ENCODE data around the gene B4GALT2. TPM values are rescaled to one million over a fixed set of nuclear protein-coding genes. Genes with fewer than 3 reads are reported as not detected.
A peak's percentile ranks its signal among the peaks of the same experiment; 100 is the strongest.

B4GALT2 gene
- total and polyA plus RNA-seq, 10 of the 15 experiments (the other 5 are each of a cell fraction or from before 2014, with no cell fraction given), result 0.98 to 61.0 (median 23.4) TPM

DNA sequence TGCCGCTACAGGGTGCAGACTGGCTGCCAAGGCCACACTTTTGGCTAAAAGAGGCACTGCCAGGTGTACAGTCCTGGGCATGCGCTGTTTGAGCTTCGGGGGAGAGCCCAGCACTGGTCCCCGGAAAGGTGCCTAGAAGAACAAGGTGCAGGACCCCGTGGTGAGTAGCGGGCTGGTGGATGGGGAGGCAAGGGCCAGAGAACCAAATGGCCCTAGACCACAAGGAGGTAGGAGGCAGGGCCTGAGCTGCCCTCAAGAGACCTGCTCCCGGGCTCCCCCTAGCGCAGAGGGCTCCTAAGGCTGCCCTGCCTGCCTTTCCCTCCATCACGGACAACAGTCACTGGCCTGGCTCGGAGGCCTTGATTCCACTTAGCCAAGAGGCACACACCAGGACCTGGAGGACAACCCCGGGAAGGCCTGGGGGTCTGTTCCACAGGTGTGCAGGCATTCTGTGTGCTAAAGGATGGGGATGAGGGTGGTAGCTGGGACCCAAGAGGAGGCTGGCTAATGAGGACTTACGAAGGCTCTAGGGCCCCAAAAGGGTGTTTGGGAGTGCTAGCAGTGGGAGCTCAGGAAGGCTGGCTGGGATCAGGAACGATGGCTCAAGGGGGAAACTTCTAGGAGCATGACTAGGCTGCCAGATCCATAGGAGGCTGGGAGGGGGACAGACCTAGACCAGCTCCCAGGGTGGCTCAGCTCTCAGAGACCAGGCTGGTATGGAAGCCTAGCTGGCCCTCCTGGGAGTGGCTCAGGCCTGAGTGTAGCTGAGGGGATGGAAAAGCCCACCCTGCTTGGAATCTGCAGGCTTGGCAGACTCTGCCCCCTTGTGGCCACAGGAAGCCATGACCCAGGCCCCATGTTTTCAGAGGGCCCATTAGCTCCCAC, 44.7 kb upstream of the B4GALT2 start:
- H3K27ac ChIP-seq (ENCODE audit: control insufficient read depth, insufficient read depth), result no peak overlapping the region
- FAIRE-seq (peak; percentile 82), DNase-seq (ENCODE audit: low read depth, low spot score) (no peak), ATAC-seq (peak; percentile 92)
- H2AFZ ChIP-seq (ENCODE audit: control insufficient read depth, low read depth, low read length), result peak overlapping the region; percentile 58
- H3K27me3 ChIP-seq (replicated peaks in 1 of 2; ENCODE audit: control insufficient read depth in 2 of 2, insufficient read depth in 2 of 2, low read length in 1 of 2), result no peaks in the 10 kb centered on the region
- intact Hi-C loops (cut with micrococcal nuclease; ENCODE audit: unreplicated experiment) (loop anchor here (1.0 to 5.0 kb wide), 3 partner anchors 97 to 406 kb away; no protein-coding TSS in a partner anchor), in situ Hi-C loops (cut with MboI) (loop anchor here (5.0 kb wide), 1 partner anchor 172 kb away; no protein-coding TSS in a partner anchor)
- no TSS peak for BruUV-seq (replicated peaks)
- H3K4me3 ChIP-seq, result peak overlapping the region; percentile 60
- H3K36me3 ChIP-seq (ENCODE audit: control insufficient read depth in 2 of 2, insufficient read depth in 2 of 2, low read length in 1 of 2), result no peaks in the 10 kb centered on the region
- no peaks in the 10 kb centered on the region for H3K79me2 ChIP-seq (ENCODE audit: control insufficient read depth, insufficient read depth, low read length)
- H3K9me3 ChIP-seq (replicated peaks; ENCODE audit: control insufficient read depth, insufficient read depth, low read length), result no peaks in the 10 kb centered on the region
- no peaks in the 10 kb centered on the region for H4K20me1 ChIP-seq (ENCODE audit: control insufficient read depth, insufficient read depth)
- RAD21 ChIA-PET (ENCODE audit: unreplicated experiment), result interaction anchor here (0.5 to 13.3 kb wide), 54 partner anchors 11 to 707 kb away, joined by 3 to 587 read pairs (median 4); partner anchors contain the start of genes ATP6V0B, IPO13, KDM4A and PTPRF
- peak overlapping the region; percentile 67 for H3K4me2 ChIP-seq (ENCODE audit: control insufficient read depth, insufficient read depth)
- H3K9ac ChIP-seq (ENCODE audit: control insufficient read depth, insufficient read depth, low read length), result peak overlapping the region; percentile 17; the same call in 1 of the 2 replicates
- POLR2A ChIA-PET, result interaction anchor here (0.6 to 1.9 kb wide), 6 partner anchors 11 to 283 kb away, joined by 3 to 24 read pairs (median 6); no protein-coding TSS in a partner anchor
- CTCF ChIA-PET, result interaction anchor here (0.6 to 19.3 kb wide), 104 partner anchors 11 to 882 kb away, joined by 3 to 1117 read pairs (median 5); partner anchors contain the start of genes IPO13, KDM4A and ST3GAL3
- SMC1A ChIA-PET (ENCODE audit: uncharacterized antibody, unreplicated experiment), result interaction anchor here (0.6 to 8.7 kb wide), 51 partner anchors 9 to 707 kb away, joined by 3 to 481 read pairs (median 5); partner anchors contain the start of genes IPO13 and KDM4A
- 25% methylated on average over 13 of the region's 13 CpGs for WGBS (ENCODE audit: insufficient coverage, insufficient replicate concordance, low lambda C conversion rate, missing lambda C conversion rate)
- H3K4me1 ChIP-seq (ENCODE audit: control insufficient read depth, insufficient read depth, low read length), result peaks cover 11% of the 10 kb centered on the region
- TF ChIP-seq, protein P1, sequence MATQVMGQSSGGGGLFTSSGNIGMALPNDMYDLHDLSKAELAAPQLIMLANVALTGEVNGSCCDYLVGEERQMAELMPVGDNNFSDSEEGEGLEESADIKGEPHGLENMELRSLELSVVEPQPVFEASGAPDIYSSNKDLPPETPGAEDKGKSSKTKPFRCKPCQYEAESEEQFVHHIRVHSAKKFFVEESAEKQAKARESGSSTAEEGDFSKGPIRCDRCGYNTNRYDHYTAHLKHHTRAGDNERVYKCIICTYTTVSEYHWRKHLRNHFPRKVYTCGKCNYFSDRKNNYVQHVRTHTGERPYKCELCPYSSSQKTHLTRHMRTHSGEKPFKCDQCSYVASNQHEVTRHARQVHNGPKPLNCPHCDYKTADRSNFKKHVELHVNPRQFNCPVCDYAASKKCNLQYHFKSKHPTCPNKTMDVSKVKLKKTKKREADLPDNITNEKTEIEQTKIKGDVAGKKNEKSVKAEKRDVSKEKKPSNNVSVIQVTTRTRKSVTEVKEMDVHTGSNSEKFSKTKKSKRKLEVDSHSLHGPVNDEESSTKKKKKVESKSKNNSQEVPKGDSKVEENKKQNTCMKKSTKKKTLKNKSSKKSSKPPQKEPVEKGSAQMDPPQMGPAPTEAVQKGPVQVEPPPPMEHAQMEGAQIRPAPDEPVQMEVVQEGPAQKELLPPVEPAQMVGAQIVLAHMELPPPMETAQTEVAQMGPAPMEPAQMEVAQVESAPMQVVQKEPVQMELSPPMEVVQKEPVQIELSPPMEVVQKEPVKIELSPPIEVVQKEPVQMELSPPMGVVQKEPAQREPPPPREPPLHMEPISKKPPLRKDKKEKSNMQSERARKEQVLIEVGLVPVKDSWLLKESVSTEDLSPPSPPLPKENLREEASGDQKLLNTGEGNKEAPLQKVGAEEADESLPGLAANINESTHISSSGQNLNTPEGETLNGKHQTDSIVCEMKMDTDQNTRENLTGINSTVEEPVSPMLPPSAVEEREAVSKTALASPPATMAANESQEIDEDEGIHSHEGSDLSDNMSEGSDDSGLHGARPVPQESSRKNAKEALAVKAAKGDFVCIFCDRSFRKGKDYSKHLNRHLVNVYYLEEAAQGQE (IDR thresholded peaks at IDR 0.05; ENCODE audit: low read depth, low read length), result no peak
- TF ChIP-seq NR2F1 (conservative IDR thresholded peaks at IDR 0.05) (0 out of 2 replicates have a peak, but pooled peaks have one; percentile 14), SMARCA5 (IDR thresholded peaks at IDR 0.05) (peak; percentile 76; the same call in 1 of the 2 replicates), POLR2A (IDR thresholded peaks at IDR 0.05; ENCODE audit: low read depth, low read length) (no peak), JUND (IDR thresholded peaks at IDR 0.05; ENCODE audit: low read depth, low read length) (no peak), RAD51 (IDR thresholded peaks at IDR 0.05) (no peak), ZNF207 (IDR thresholded peaks at IDR 0.05; ENCODE audit: borderline replicate concordance) (no peak), SREBF1 (IDR thresholded peaks at IDR 0.05; ENCODE audit: low read length) (no peak), KAT2A (conservative IDR thresholded peaks at IDR 0.05; ENCODE audit: control insufficient read depth, low read depth, low read length) (no peak), NFYB (IDR thresholded peaks at IDR 0.05; ENCODE audit: insufficient read depth, low read depth, low read length) (no peak), MYC (IDR thresholded peaks at IDR 0.05; ENCODE audit: insufficient read depth, insufficient read length, insufficient replicate concordance, low read length, severe bottlenecking) (no peak), TCF3 (IDR thresholded peaks at IDR 0.05; ENCODE audit: borderline replicate concordance, insufficient read depth, low read depth, low read length) (no peak), EED (IDR thresholded peaks at IDR 0.05; ENCODE audit: low read depth) (peak; percentile 27; the same call in 1 of the 2 replicates), IKZF1 (conservative IDR thresholded peaks at IDR 0.05) (no peak)
- TF ChIP-seq, protein P2, sequence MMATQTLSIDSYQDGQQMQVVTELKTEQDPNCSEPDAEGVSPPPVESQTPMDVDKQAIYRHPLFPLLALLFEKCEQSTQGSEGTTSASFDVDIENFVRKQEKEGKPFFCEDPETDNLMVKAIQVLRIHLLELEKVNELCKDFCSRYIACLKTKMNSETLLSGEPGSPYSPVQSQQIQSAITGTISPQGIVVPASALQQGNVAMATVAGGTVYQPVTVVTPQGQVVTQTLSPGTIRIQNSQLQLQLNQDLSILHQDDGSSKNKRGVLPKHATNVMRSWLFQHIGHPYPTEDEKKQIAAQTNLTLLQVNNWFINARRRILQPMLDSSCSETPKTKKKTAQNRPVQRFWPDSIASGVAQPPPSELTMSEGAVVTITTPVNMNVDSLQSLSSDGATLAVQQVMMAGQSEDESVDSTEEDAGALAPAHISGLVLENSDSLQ (IDR thresholded peaks at IDR 0.05), result 0 out of 2 replicates have a peak, but pooled peaks have one; percentile 4
- TF ChIP-seq, protein P3, sequence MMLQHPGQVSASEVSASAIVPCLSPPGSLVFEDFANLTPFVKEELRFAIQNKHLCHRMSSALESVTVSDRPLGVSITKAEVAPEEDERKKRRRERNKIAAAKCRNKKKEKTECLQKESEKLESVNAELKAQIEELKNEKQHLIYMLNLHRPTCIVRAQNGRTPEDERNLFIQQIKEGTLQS (IDR thresholded peaks at IDR 0.05; ENCODE audit: borderline replicate concordance, extremely low read depth, low read depth, low read length), result no peak

Data from GM12878 (cell line).